Gastroesophageal sphincter (tissue), 3 donors: Measurements from ENCODE around the gene SPATA7.

ENCODE experiments used
- POLR2A ChIP-seq, 2 donors: fragments of 450-650 bp; IDR thresholded peaks; one replicate each; pipeline ENCODE4 v1.6.1; 2017; ENCODE audit warnings: antibody characterized with exemption in 2 of 2, mild to moderate bottlenecking in 2 of 2, moderate library complexity in 1 of 2
- POLR2AphosphoS5 ChIP-seq: sonication (generic); formaldehyde crosslinking; IDR thresholded peaks from one replicate; pipeline ENCODE4 v1.6.1; 2017; ENCODE audit warnings: antibody characterized with exemption
- TF ChIP-seq, protein P1 (sequence below), 4 experiments: fragments of 200-600 bp in 2 of 4; fragments of 450-650 bp in 2 of 4; sonication (generic) in 1 of 4; IDR thresholded peaks; one replicate each; pipeline ENCODE4 v1.5.1; 2017 to 2019; ENCODE audit warnings: antibody characterized with exemption in 4 of 4, mild to moderate bottlenecking in 2 of 4, moderate library complexity in 2 of 4

DNA sequence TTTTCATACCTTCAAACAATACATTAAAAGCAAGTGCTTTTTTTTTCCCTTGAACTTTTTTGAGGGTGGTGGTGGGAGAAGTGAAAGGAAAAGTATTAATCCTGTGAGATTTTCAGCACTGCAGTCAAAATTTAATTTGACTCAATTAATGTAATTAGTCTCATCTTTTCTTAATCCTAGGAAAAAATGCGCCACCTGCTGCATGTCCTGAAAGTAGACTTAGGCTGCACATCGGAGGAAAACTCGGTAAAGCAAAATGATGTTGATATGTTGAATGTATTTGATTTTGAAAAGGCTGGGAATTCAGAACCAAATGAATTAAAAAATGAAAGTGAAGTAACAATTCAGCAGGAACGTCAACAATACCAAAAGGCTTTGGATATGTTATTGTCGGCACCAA, 52.2 kb downstream of the SPATA7 start:
- TF ChIP-seq, protein P1, sequence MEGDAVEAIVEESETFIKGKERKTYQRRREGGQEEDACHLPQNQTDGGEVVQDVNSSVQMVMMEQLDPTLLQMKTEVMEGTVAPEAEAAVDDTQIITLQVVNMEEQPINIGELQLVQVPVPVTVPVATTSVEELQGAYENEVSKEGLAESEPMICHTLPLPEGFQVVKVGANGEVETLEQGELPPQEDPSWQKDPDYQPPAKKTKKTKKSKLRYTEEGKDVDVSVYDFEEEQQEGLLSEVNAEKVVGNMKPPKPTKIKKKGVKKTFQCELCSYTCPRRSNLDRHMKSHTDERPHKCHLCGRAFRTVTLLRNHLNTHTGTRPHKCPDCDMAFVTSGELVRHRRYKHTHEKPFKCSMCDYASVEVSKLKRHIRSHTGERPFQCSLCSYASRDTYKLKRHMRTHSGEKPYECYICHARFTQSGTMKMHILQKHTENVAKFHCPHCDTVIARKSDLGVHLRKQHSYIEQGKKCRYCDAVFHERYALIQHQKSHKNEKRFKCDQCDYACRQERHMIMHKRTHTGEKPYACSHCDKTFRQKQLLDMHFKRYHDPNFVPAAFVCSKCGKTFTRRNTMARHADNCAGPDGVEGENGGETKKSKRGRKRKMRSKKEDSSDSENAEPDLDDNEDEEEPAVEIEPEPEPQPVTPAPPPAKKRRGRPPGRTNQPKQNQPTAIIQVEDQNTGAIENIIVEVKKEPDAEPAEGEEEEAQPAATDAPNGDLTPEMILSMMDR (IDR thresholded peaks at IDR 0.05) = no peak
- TF ChIP-seq POLR2A (IDR thresholded peaks at IDR 0.05) (no peak), POLR2AphosphoS5 (no peak)
